ENCODE results near the gene ALG8. TPM values are rescaled to one million over a fixed set of nuclear protein-coding genes. Genes with fewer than 3 reads are reported as not detected.

Gene ALG8
- total RNA-seq, 1 donor from 2014 or later = 31.5 TPM

DNA sequence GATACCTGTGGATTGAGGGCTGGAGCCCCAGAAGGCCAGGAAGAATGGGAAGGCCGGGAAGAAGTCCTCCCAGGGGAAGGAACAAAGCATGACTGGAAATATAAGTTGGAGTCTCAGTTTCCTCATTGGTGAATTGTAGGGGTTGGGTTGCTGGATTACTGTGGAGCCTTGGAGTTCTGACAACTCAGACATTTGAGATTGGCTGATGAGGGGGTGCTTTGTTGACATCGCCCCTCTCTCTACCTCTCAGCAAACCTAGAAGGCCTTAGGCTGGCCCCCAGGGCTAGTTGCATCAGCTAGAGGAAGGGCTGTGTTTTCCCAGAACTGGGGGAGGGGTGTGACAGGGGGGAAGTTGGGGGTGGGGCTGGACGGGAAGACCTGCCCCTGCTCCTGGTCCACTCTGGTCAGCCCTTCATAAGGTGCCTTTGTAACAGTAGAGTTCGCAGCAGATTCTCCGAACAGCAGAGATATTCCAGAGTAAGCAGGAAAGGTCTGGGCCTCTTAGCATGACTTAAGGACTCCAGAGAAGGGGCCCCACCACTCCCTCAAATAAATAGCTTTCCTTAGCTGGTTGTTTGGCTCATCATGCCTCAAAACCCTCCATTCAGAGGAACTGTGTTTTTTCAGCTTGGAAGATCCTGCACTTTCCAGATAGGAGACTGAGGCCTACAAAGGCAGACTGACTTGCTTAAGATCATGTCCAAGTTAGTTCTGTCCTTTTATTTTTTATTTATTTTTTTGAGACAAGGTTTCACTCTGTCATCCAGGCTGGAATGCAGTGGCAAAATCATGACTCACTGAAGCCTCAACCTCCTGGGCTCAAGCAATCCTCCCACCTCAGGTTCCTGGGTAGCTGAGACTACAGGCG, 88.2 kb downstream of the ALG8 start:
- TF ChIP-seq, protein P1, sequence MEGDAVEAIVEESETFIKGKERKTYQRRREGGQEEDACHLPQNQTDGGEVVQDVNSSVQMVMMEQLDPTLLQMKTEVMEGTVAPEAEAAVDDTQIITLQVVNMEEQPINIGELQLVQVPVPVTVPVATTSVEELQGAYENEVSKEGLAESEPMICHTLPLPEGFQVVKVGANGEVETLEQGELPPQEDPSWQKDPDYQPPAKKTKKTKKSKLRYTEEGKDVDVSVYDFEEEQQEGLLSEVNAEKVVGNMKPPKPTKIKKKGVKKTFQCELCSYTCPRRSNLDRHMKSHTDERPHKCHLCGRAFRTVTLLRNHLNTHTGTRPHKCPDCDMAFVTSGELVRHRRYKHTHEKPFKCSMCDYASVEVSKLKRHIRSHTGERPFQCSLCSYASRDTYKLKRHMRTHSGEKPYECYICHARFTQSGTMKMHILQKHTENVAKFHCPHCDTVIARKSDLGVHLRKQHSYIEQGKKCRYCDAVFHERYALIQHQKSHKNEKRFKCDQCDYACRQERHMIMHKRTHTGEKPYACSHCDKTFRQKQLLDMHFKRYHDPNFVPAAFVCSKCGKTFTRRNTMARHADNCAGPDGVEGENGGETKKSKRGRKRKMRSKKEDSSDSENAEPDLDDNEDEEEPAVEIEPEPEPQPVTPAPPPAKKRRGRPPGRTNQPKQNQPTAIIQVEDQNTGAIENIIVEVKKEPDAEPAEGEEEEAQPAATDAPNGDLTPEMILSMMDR (IDR thresholded peaks at IDR 0.05; ENCODE audit: insufficient read depth, low read length, poor library complexity, severe bottlenecking) = no peak
- Histone ChIP-seq H3K36me3 (ENCODE audit: control insufficient read depth, insufficient read depth, low read length) (no peaks in the 10 kb centered on the region), H3K4me3 (ENCODE audit: low read depth, low read length) (no peak overlapping the region), H3K27me3 (ENCODE audit: control insufficient read depth, insufficient read depth, low read length) (no peaks in the 10 kb centered on the region)
- DNase-seq (ENCODE audit: low read depth) = no peak

Other genes starting within 250 kb of the ALG8 start
- 22.8 and 32.5 TPM in 2 replicates for gene INTS4, start 145.0 kb downstream of the ALG8 start, total RNA-seq
- 6.2 and 6.7 TPM in 2 replicates for gene KCTD14, start 116.3 kb downstream of the ALG8 start, total RNA-seq
- not detected in 2 replicates for gene THRSP, start 75.8 kb downstream of the ALG8 start, total RNA-seq
- gene NDUFC2, start 59.8 kb downstream of the ALG8 start, total RNA-seq = 98.5 and 155 TPM in 2 replicates
- gene KCTD21, start 49.0 kb upstream of the ALG8 start, total RNA-seq = 9.7 and 17.6 TPM in 2 replicates
- 6.6 and 8.4 TPM in 2 replicates for gene USP35, start 49.3 kb upstream of the ALG8 start, total RNA-seq

All from kidney epithelial cell (primary cell).